Measurements from ENCODE around the gene PRKN. TPM values are rescaled to one million over a fixed set of nuclear protein-coding genes. Genes with fewer than 3 reads are reported as not detected.

PRKN gene
- total RNA-seq, 1 donor from 2014 or later = 1.3 TPM

DNA sequence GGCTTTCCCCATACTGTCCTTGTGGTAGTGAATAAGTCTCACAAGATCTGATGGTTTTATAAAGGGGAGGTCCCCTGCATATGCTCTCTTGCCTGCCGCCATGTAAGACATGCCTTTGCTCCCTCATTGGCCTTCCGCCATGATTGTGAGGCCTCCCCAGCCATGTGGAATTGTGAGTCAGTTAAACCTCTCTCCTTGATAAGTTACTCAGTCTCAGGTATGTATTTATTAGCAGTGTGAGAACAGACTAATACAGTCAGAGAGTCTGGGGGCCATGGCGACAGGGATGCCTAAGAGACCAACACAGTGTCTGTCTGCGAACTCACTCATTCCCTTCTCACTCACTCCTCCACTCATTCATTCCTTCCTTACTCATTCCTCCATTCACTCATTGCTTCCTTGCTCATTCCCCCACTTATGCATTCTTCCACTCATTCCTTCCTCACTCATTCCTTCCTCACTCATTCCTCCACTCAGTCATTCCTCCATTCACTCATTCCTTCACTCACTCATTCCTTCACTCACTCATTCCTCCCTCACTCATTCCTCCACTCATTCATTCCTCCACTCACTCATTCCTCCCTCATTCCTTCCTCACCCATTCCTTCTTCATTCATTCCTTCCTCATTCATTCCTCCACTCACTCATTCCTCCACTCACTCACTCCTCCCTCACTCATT, 1316.2 kb downstream of the PRKN start:
- no peak overlapping the region for H3K4me3 Mint-ChIP-seq (ENCODE audit: unreplicated experiment)
- no peaks in the 10 kb centered on the region for H3K36me3 ChIP-seq (ENCODE audit: insufficient read depth, low read length)
- no peaks in the 10 kb centered on the region for H3K36me3 Mint-ChIP-seq (ENCODE audit: low read depth, unreplicated experiment)
- no peaks in the 10 kb centered on the region for H3K27me3 ChIP-seq (ENCODE audit: insufficient read depth, low read length)
- DNase-seq (ENCODE audit: low read depth) (peak; percentile 51), FAIRE-seq (no peak)
- H3K9me3 ChIP-seq (ENCODE audit: insufficient read depth, low read depth, low read length) = peaks cover 5% of the 10 kb centered on the region
- H3K9me3 Mint-ChIP-seq (ENCODE audit: unreplicated experiment) = peaks cover 2% of the 10 kb centered on the region
- H3K27ac ChIP-seq (ENCODE audit: low read depth, low read length) = no peak overlapping the region
- H3K4me1 Mint-ChIP-seq (ENCODE audit: low read depth, unreplicated experiment) = peaks cover 40% of the 10 kb centered on the region
- no peaks in the 10 kb centered on the region for H4K20me1 ChIP-seq (ENCODE audit: insufficient read depth, low read length)
- TF ChIP-seq, protein P1, sequence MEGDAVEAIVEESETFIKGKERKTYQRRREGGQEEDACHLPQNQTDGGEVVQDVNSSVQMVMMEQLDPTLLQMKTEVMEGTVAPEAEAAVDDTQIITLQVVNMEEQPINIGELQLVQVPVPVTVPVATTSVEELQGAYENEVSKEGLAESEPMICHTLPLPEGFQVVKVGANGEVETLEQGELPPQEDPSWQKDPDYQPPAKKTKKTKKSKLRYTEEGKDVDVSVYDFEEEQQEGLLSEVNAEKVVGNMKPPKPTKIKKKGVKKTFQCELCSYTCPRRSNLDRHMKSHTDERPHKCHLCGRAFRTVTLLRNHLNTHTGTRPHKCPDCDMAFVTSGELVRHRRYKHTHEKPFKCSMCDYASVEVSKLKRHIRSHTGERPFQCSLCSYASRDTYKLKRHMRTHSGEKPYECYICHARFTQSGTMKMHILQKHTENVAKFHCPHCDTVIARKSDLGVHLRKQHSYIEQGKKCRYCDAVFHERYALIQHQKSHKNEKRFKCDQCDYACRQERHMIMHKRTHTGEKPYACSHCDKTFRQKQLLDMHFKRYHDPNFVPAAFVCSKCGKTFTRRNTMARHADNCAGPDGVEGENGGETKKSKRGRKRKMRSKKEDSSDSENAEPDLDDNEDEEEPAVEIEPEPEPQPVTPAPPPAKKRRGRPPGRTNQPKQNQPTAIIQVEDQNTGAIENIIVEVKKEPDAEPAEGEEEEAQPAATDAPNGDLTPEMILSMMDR (IDR thresholded peaks at IDR 0.05; ENCODE audit: insufficient read depth, low read depth, low read length) = no peak
- no peak for TF ChIP-seq EZH2 (IDR thresholded peaks at IDR 0.05; ENCODE audit: insufficient read depth, low read length)
- no peaks in the 10 kb centered on the region for H3K27me3 Mint-ChIP-seq (ENCODE audit: low read depth, unreplicated experiment)
- H3K4me3 ChIP-seq (ENCODE audit: insufficient read depth, low read depth, low read length) = no peak overlapping the region
- no peak overlapping the region for H3K9ac ChIP-seq (ENCODE audit: low read length)
- no peak overlapping the region for H3K4me2 ChIP-seq (ENCODE audit: low read length)
- no peak overlapping the region for H3K27ac Mint-ChIP-seq (ENCODE audit: unreplicated experiment)
- no peaks in the 10 kb centered on the region for H3K79me2 ChIP-seq (ENCODE audit: insufficient read depth, low read length)
- peaks cover 19% of the 10 kb centered on the region for H3K4me1 ChIP-seq (ENCODE audit: insufficient read depth, low read length)
- no peak overlapping the region for H2AFZ ChIP-seq (ENCODE audit: low read depth, low read length)

DNA sequence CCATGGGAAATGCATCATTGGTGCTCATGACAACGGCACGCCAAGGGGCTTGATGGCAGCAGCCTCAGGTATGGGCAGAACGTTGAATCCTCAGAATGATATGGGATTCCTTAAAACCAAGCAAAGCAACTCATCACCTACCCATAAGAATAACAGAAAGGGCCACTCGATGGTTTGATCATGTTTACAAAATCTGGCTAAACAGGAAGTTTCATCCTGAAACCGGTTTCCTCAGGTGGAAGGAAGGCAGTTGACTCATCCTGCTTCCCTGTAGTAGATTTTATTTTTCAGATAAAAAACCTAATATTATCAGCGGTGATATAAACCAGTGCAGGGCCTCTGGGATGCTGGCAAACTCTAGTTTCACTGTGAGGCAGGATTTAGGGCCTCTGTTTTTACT, 1316.8 kb downstream of the PRKN start:
- H3K9me3 Mint-ChIP-seq (ENCODE audit: unreplicated experiment) = peaks cover 2% of the 10 kb centered on the region
- Histone ChIP-seq H3K4me2 (ENCODE audit: low read length) (no peak overlapping the region), H3K27me3 (ENCODE audit: insufficient read depth, low read length) (no peaks in the 10 kb centered on the region), H3K79me2 (ENCODE audit: insufficient read depth, low read length) (no peaks in the 10 kb centered on the region), H3K9me3 (ENCODE audit: insufficient read depth, low read depth, low read length) (peaks cover 5% of the 10 kb centered on the region), H3K4me3 (ENCODE audit: insufficient read depth, low read depth, low read length) (no peak overlapping the region), H3K4me1 (ENCODE audit: insufficient read depth, low read length) (peaks cover 22% of the 10 kb centered on the region), H2AFZ (ENCODE audit: low read depth, low read length) (no peak overlapping the region), H3K36me3 (ENCODE audit: insufficient read depth, low read length) (no peaks in the 10 kb centered on the region), H3K27ac (ENCODE audit: low read depth, low read length) (no peak overlapping the region), H3K9ac (ENCODE audit: low read length) (no peak overlapping the region), H4K20me1 (ENCODE audit: insufficient read depth, low read length) (no peaks in the 10 kb centered on the region)
- peaks cover 41% of the 10 kb centered on the region for H3K4me1 Mint-ChIP-seq (ENCODE audit: low read depth, unreplicated experiment)
- no peak overlapping the region for H3K27ac Mint-ChIP-seq (ENCODE audit: unreplicated experiment)
- no peaks in the 10 kb centered on the region for H3K27me3 Mint-ChIP-seq (ENCODE audit: low read depth, unreplicated experiment)
- no peak overlapping the region for H3K4me3 Mint-ChIP-seq (ENCODE audit: unreplicated experiment)
- DNase-seq (ENCODE audit: low read depth) = no peak
- TF ChIP-seq, protein P1 (IDR thresholded peaks at IDR 0.05; ENCODE audit: insufficient read depth, low read depth, low read length) = no peak
- TF ChIP-seq EZH2 (IDR thresholded peaks at IDR 0.05; ENCODE audit: insufficient read depth, low read length) = no peak
- no peaks in the 10 kb centered on the region for H3K36me3 Mint-ChIP-seq (ENCODE audit: low read depth, unreplicated experiment)
- FAIRE-seq = no peak

DNA sequence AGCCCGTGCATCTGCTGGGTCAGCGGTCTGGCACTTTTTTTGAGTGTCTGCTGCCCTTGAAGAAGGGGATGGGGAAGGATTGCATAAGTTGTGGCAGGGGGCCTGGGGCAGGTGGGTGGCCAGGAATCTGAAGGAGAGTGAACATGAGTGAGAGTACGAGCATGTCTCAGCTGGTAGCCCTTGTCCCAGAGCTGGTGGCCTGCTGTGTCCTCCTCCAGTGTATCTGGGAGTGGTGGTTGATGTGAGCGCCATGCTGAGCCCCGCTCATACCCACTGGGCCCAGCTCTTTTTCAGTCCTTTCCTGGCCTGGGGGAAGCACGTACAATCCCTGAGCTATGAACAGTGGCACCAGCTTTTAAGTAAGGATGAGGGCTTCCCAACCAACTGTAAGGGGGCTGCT, 1317.5 kb downstream of the PRKN start:
- TF ChIP-seq, protein P1 (IDR thresholded peaks at IDR 0.05; ENCODE audit: insufficient read depth, low read depth, low read length) = no peak
- TF ChIP-seq EZH2 (IDR thresholded peaks at IDR 0.05; ENCODE audit: insufficient read depth, low read length) = no peak
- Mint-ChIP-seq H3K9me3 (ENCODE audit: unreplicated experiment) (peaks cover 2% of the 10 kb centered on the region), H3K36me3 (ENCODE audit: low read depth, unreplicated experiment) (no peaks in the 10 kb centered on the region), H3K27ac (ENCODE audit: unreplicated experiment) (no peak overlapping the region), H3K27me3 (ENCODE audit: low read depth, unreplicated experiment) (no peaks in the 10 kb centered on the region), H3K4me1 (ENCODE audit: low read depth, unreplicated experiment) (peaks cover 39% of the 10 kb centered on the region), H3K4me3 (ENCODE audit: unreplicated experiment) (no peak overlapping the region)
- H2AFZ ChIP-seq (ENCODE audit: low read depth, low read length) = no peak overlapping the region
- H3K27ac ChIP-seq (ENCODE audit: low read depth, low read length) = no peak overlapping the region
- no peak for FAIRE-seq
- no peaks in the 10 kb centered on the region for H3K79me2 ChIP-seq (ENCODE audit: insufficient read depth, low read length)
- no peak for DNase-seq (ENCODE audit: low read depth)
- no peaks in the 10 kb centered on the region for H4K20me1 ChIP-seq (ENCODE audit: insufficient read depth, low read length)
- H3K4me3 ChIP-seq (ENCODE audit: insufficient read depth, low read depth, low read length) = no peak overlapping the region
- H3K27me3 ChIP-seq (ENCODE audit: insufficient read depth, low read length) = no peaks in the 10 kb centered on the region
- H3K9ac ChIP-seq (ENCODE audit: low read length) = no peak overlapping the region
- H3K4me2 ChIP-seq (ENCODE audit: low read length) = no peak overlapping the region
- no peaks in the 10 kb centered on the region for H3K36me3 ChIP-seq (ENCODE audit: insufficient read depth, low read length)
- H3K9me3 ChIP-seq (ENCODE audit: insufficient read depth, low read depth, low read length) = peaks cover 5% of the 10 kb centered on the region
- H3K4me1 ChIP-seq (ENCODE audit: insufficient read depth, low read length) = peaks cover 22% of the 10 kb centered on the region
